Hepatocyte (in vitro differentiated cells): ENCODE data around the gene ATXN2.

Experiments
- EZH2 ChIP-seq: fragments of 200-600 bp; sonication (generic); IDR thresholded peaks from 2 replicates; pipeline ENCODE4 v1.6.1; 2016; ENCODE audit warnings: antibody characterized with exemption, mild to moderate bottlenecking, borderline replicate concordance
- EZH2phosphoT487 ChIP-seq: fragments of 200-600 bp; sonication (generic); IDR thresholded peaks from one replicate; pipeline ENCODE4 v1.6.1; 2018; ENCODE audit warnings: antibody characterized with exemption, mild to moderate bottlenecking, low read depth, moderate library complexity; ENCODE audit not compliant: unreplicated experiment, severe bottlenecking
- TF ChIP-seq, protein P1 (sequence below): fragments of 200-600 bp; sonication (generic); IDR thresholded peaks from 2 replicates; pipeline ENCODE4 v1.5.1; 2016; ENCODE audit warnings: antibody characterized with exemption, mild to moderate bottlenecking; ENCODE audit not compliant: poor library complexity

DNA sequence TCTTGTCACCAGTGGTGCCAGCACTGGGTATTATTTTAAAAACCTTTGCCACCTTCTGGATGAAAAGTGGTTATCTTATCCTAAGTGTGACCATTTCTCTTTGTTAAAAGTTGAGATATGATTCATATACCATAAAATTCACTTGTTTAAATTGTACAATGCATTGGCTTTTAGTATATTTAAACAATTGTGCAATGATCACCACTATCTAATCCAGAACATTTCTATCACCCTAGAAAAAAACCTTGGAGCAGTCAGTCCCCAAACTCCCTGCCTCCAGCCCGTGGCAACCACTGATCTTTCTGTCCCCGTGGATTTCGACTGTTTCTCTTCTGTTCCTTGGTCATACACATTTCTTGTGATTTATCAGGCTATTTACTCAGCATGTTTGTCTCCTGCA lies 165.1 kb downstream of the ATXN2 start:
- TF ChIP-seq, protein P1, sequence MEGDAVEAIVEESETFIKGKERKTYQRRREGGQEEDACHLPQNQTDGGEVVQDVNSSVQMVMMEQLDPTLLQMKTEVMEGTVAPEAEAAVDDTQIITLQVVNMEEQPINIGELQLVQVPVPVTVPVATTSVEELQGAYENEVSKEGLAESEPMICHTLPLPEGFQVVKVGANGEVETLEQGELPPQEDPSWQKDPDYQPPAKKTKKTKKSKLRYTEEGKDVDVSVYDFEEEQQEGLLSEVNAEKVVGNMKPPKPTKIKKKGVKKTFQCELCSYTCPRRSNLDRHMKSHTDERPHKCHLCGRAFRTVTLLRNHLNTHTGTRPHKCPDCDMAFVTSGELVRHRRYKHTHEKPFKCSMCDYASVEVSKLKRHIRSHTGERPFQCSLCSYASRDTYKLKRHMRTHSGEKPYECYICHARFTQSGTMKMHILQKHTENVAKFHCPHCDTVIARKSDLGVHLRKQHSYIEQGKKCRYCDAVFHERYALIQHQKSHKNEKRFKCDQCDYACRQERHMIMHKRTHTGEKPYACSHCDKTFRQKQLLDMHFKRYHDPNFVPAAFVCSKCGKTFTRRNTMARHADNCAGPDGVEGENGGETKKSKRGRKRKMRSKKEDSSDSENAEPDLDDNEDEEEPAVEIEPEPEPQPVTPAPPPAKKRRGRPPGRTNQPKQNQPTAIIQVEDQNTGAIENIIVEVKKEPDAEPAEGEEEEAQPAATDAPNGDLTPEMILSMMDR = no peak
- TF ChIP-seq EZH2 = no peak
- no peak for TF ChIP-seq EZH2phosphoT487
